ENCODE data around the gene ME2.

DNA sequence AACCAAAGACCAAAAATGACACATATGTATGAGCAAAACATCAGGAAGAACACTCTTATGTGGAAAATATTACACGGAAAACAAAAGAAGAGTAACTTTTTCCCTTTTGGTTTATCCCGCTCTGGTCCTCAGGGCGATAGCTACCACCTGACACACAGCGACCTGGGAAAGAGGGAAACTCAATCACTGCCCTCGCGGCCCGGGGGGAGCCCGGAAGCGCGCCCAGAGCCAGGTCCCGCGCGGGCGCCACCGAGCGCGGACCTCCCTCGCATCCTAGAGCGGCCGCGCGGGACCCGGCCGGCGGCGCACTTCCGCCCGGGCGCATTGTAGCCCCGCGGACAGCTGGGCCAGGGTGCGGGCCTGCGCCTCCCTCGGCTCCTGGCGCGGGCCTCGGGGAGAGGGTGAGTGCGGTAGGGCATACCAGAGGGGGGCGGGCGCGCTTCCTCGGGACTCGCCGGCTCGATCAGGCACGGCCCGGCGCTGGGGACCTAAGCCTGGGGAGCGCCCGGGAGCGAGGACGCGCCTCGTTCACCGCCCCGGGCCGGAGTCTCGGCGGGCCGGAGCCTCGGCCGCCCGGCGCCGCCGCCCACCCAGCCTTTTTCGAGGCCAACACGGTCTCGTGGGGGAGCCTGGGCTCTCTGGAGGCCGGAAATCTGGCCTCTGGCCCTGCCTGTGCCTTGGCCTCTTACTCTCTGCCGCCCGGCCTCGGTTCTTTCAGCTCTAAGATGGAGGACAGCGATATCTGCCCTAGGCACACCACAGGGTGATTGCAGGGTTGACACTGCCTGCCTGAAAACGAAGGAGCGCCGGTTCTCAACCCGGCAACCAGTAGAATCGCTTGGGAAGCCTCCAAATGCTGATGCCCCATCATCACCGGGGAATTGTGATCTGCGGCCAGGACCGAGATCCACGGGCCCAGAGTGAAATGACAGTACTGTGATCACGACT lies 89.1 kb downstream of the ME2 start, which contains the start of gene ELAC1:
- TF ChIP-seq, protein P1, sequence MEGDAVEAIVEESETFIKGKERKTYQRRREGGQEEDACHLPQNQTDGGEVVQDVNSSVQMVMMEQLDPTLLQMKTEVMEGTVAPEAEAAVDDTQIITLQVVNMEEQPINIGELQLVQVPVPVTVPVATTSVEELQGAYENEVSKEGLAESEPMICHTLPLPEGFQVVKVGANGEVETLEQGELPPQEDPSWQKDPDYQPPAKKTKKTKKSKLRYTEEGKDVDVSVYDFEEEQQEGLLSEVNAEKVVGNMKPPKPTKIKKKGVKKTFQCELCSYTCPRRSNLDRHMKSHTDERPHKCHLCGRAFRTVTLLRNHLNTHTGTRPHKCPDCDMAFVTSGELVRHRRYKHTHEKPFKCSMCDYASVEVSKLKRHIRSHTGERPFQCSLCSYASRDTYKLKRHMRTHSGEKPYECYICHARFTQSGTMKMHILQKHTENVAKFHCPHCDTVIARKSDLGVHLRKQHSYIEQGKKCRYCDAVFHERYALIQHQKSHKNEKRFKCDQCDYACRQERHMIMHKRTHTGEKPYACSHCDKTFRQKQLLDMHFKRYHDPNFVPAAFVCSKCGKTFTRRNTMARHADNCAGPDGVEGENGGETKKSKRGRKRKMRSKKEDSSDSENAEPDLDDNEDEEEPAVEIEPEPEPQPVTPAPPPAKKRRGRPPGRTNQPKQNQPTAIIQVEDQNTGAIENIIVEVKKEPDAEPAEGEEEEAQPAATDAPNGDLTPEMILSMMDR (IDR thresholded peaks at IDR 0.05) = peak in 1 of 4 donors; percentile 21
- TF ChIP-seq POLR2A (IDR thresholded peaks at IDR 0.05) = peak; percentile 98
